OCI-LY7 (cell line): ENCODE data around the gene TMEM81.

Experiments
- EZH2phosphoT487 ChIP-seq: fragments of 200-600 bp; sonication (generic); IDR thresholded peaks from 2 replicates; pipeline ENCODE4 v1.6.1; 2018; ENCODE audit warnings: low read depth, borderline replicate concordance, mild to moderate bottlenecking, mixed run types, antibody characterized with exemption, low read length, moderate library complexity, mixed read lengths
- TF ChIP-seq, protein P1 (sequence below): fragments of 200-600 bp; sonication (generic); conservative IDR thresholded peaks from 2 replicates; pipeline ENCODE4 v1.5.1; 2014; ENCODE audit warnings: mild to moderate bottlenecking, antibody characterized with exemption, low read length, moderate library complexity, mixed read lengths

- TF ChIP-seq, protein P1, sequence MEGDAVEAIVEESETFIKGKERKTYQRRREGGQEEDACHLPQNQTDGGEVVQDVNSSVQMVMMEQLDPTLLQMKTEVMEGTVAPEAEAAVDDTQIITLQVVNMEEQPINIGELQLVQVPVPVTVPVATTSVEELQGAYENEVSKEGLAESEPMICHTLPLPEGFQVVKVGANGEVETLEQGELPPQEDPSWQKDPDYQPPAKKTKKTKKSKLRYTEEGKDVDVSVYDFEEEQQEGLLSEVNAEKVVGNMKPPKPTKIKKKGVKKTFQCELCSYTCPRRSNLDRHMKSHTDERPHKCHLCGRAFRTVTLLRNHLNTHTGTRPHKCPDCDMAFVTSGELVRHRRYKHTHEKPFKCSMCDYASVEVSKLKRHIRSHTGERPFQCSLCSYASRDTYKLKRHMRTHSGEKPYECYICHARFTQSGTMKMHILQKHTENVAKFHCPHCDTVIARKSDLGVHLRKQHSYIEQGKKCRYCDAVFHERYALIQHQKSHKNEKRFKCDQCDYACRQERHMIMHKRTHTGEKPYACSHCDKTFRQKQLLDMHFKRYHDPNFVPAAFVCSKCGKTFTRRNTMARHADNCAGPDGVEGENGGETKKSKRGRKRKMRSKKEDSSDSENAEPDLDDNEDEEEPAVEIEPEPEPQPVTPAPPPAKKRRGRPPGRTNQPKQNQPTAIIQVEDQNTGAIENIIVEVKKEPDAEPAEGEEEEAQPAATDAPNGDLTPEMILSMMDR, result no peak
- TF ChIP-seq EZH2phosphoT487, result no peak
Measured at GRCh38 chr1:205065666-205066065, 18.6 kb downstream of the TMEM81 start.
